HG03159 (cell line): ENCODE measurements around the gene SLC7A9.
"Not testable (repeated sequence)": the region's sequence is repeated elsewhere in the genome, so short reads cannot be mapped to it uniquely, and the experiment has no call there.

Experiments used
- ATAC-seq: cut with Tn5 transposase; IDR thresholded peaks from one replicate; pipeline ENCODE4 v1.9.1; 2021; ENCODE audit warnings: mild to moderate bottlenecking, moderate library complexity; ENCODE audit not compliant: unreplicated experiment

SLC7A9 gene

DNA sequence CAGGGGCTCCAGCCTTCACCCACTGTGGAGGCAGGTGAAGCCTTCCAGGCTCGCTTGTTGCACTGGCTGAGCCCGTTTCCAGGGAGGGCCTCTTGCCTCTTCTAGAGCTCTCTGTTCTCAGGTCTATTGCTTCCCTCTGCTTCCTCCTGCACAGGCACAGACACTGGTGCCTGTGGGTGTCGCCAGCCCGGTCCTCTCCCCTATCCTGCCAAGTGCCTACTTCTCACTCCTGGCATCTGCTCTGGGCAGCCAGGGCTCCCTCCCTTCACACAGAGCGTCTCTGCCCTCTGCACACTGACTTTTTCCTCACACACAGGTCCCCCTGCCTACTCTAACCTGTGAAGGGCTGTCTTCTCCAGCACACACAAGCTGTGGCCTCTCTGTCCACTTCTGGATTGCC lies 60.3 kb downstream of the SLC7A9 start:
- ATAC-seq, result no peak

DNA sequence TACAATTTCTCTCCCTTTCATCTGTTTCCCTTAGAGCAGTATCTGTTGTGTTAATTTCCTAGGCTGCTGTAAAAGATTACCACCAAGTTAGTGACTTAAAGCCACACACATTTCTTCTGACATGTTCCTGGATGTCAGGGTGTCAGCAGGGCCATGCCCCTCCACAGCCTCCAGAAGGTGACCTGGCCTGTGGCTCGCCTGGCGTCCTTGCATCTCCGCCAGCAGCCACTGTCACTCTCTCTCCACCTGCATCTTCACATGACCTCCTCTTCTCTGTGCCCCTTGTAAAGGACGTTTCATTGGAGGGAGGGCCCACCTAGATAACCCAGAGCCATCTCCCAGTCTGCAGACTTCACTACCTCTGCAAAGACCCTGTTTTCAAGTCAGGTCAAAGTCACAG lies 61.3 kb downstream of the SLC7A9 start:
- ATAC-seq, result no peak

DNA sequence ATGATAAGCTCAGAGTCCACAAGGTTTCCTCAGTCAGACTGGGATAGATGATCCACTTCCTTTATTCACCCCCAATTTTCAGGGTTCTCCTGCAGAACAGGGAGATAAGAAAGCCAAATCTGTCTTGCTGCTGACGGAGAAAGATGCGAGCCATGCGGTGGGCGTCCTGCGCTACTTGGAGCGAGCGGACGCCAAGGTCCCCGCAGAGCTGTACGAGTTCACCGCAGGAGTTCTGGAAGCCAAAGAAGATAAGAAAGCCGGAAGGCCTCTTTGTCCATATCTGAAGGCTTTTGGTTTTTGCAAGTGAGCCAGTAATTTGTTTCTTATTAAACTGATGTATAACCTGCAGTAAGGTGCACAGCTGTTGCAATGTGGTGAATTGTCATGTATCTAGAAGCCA lies 66.7 kb downstream of the SLC7A9 start:
- no peak for ATAC-seq

- ATAC-seq, result no peak
Observed at GRCh38 chr19:32800754-32801153, 68.8 kb downstream of the SLC7A9 start.

DNA sequence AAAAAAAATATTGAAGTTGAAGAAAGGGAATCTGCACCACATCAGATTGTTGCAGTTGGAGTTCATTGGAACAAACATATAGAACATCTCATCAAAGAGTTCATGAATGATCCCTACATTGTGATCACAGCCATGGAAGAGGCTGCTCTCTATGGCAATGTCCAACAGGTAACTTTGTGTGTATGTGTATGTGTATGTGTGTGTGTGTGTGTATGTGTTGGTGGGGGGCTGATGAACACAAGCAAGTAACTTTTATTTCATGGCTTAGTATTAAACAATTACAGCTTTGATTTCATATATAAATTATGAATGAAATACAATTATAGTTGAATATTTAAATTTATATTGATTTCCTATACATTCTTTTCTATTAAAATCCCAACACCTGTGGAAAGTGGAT lies 69.4 kb downstream of the SLC7A9 start:
- ATAC-seq, result no peak

- no peak for ATAC-seq
Observed at GRCh38 chr19:32798201-32798600, 71.4 kb downstream of the SLC7A9 start.

- no peak for ATAC-seq
Observed at GRCh38 chr19:32789429-32789828, 80.1 kb downstream of the SLC7A9 start.

DNA sequence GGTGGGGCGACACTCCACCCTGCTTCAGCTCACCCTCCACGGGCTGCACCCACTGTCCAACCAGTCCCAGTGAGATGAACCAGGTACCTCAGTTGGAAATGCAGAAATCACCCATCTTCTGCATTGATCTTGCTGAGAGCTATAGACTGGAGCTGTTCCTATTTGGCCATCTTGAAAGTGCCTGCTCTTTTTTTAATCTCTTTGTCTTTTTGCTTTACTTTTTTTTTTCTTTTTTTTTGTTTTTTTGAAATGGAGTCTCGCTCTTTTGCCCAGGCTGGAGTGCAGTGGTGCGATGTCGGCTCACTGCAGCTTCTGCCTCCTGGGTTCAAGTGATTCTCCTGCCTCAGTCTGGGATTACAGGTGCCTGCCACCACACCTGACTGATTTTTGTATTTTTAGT lies 81.7 kb downstream of the SLC7A9 start:
- not testable (repeated sequence) for ATAC-seq

- ATAC-seq, result not testable (repeated sequence)
Observed at GRCh38 chr19:32787161-32787813, 82.3 kb downstream of the SLC7A9 start.

DNA sequence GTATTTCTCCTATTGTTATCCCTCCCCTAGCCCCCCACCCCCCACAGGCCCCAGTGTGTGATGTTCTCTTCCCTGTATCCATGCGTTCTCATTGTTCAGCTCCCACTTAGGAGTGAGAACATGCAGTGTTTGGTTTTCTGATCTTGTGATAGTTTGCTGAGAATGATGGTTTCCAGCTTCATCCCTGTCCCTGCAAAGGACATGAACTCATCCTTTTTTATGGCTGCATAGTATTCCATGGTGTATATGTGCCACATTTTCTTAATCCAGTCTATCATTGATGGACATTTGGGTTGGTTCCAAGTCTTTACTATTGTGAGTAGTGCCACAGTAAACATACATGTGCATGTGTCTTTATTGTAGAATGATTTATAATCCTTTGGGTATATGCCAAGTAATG lies 87.5 kb downstream of the SLC7A9 start:
- not testable (repeated sequence) for ATAC-seq

GRCh38 chr19:32781280-32781679 lies 88.3 kb downstream of the SLC7A9 start:
- no peak for ATAC-seq
